Hepatic stellate cell (primary cell): Measurements from ENCODE around the gene CDH23.

Source experiments
- DNase-seq: peaks from one replicate; pipeline ENCODE4 v3.0.0; 2011; ENCODE audit warnings: low spot score

CDH23 gene

DNA sequence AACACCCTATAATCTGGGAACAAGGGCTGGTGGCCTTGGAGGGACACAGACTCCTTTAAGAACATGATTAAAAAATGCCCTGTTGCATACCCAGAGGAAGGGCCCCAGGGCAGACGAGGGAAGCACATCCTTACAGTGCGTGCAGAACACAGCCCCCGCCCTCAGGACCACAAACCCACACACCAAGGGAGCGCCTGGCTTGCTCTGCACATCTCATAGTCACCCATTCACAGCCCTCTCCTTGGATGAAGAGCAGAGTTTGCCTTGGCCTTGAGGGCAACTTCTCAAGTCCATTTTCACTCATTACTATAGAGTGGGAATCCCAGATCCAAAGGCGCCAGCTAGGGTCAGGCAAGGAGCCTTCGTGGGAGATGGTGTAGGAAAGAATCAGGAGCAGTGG, 382.9 kb downstream of the CDH23 start:
- DNase-seq = no peak

DNA sequence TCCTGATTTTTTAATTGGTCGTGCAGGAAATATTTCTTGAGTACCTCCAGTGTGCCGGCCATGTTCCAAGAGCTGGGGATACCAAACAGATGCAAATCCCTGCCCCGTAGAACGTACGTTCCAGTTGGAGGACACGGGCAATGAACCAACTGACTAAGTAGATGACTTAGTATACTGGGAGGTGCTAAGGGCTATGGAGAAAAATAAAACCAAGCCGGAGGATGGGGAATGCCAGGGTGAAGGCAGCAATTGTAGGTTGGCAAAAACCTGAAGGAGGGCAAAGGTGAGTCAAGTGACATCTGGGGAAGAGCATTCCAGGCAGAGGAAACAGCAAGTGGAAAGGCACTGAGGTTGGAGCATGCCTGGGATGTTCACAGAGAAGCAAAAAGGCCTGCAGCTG, 383.4 kb downstream of the CDH23 start:
- no peak for DNase-seq

DNA sequence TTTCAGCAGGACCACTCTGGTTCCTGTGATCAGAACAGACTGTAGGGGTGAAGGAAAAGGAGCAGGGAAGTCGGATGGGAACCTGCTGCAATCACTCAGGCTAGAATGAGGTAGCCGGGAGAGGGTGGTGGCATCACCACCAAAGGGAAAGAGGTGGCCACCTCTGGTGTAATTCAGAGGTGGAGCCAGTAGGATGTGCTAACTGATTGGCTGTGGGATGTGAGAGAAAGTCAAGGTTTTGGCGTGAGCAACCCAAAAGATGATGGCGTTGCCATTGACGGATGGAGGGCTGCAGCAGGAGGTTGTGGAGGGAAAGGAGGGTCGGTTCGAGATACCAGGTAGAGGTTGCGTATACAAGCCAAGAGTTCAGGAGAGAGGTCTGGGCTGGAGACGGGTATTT, 384.0 kb downstream of the CDH23 start:
- no peak for DNase-seq

DNA sequence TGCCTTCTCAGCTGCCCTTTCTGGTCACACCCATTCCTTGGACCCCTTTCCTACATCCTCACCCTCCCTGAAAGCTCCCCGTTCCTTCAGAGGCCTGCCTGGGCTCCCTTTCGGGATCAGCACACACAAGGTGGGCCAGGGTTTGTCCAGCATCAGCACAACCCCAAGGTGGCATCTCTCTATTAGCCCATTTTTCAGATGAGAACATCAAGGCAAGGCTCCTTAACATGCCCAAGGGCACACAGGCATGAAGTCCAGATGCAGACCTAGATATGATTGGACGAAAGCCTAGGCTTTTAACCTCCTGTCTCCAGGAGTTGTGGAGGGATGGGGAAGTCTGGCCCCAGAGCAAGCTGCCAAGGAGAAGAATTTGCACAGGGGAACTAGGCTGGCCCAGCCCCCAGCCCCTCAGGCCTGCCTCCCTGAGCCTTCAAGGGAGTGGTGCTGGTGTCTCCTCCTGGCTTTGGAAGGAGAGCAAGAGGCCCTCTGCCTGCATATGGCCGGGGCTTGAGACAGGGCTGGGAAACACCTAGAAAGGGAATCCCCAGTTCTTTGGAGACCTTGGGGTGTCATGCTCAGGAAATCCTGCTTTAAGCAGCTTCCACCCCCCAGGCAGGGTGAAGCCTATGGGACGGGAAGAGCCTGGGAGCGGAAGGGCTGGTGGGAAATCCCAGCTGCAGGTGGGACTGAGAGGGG, 385.6 kb downstream of the CDH23 start:
- no peak for DNase-seq

DNA sequence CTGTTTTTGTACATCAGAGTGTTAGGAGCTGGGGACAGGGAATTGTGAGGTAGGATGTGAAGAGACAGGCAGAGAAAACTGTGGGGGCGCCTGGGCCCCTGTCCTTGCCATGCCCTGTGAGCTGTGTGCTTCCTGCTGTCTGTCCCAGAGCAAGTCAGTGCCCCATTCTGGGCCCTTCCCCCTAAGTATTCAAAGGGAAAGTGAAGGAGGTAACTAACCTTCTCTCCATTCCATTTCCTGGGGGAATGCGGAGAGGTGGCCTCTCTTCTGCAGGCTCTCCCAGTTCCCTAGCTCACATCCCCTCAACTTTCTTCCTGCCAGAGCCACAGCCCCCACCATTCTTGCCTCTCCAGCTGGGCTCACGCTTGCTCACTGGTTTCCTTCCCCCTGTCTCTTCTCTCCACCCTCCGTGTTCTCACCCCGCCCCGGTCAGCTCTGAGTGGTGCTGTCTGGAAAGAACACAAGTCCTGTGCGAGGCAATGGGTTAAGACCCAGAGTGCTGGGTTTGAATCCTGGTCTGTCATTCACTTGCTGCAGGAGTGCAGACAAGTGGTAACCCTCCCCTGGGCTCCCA, 386.3 kb downstream of the CDH23 start:
- DNase-seq = no peak

DNA sequence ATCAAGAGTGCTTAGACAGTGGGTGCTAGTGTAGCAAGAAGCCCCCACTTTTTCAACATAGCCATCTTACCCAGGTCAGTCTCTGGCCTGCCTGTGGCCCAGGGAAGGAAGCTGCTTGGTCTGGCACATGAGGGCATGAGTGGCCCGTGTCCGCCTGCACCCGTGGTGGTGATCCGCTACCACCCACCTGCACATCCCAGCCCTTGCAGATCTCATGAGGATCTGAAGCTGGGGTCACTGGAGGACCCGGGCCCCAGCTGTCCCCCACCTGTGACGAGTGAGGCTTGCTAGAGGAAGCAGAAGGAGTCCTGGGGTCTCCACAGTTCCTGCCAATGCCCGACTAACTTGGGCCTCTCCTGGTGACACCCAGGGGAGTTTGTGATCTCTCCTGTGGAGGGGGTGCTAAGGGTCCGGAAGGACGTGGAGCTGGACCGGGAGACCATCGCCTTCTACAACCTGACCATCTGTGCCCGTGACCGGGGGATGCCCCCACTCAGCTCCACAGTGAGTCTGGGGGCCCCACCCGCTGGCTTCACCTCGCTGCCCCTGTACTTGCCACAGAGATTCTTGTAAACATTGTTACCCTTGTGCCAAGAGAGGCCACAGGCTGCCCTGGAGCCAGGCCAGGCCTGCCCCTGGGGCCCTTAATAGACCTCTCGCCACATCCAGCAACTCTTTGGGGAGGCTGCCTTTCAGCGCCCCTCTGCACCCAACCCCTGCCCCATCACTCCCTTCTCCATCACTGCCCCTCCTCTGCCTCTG, 387.4 kb downstream of the CDH23 start:
- DNase-seq = no peak

DNA sequence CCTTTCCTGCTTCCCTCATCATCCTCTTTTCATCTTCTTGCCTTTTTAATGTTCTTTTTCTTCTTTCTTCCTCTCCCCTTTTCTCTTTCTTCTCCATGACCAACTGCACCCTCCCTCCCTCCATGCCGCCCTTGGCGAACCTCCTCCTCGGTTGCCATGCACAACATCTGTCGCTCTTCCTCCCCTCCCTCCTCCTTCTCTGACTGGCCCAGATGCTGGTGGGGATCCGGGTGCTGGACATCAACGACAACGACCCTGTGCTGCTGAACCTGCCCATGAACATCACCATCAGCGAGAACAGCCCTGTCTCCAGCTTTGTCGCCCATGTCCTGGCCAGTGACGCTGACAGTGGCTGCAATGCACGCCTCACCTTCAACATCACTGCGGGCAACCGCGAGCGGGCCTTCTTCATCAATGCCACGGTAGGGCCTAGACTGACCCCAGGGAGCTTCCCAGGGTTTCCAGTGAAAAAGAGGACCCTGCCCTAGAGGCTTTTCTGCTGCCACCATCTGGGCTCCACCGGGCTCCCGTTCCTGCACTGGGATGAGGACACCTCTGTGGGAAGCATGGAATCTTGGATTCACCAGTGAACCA, 388.1 kb downstream of the CDH23 start:
- DNase-seq = no peak

DNA sequence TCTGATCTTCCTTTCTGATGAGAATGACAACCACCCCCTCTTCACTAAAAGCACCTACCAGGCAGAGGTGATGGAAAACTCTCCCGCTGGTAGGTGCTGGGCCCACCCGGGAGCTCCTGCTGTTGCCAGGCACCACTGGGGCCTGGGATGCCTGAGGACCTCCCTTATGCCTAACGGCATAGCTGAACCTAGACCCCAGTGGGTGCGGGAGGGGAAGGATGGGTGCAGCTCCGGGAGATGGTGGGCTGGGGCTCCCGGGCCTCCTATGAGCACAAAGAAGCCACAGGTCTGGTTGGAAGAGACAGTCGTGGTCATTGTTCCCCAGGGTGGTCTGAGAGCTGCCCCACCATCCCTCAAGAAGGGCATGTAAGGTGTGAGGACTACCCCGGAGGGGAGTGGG, 392.2 kb downstream of the CDH23 start:
- no peak for DNase-seq

DNA sequence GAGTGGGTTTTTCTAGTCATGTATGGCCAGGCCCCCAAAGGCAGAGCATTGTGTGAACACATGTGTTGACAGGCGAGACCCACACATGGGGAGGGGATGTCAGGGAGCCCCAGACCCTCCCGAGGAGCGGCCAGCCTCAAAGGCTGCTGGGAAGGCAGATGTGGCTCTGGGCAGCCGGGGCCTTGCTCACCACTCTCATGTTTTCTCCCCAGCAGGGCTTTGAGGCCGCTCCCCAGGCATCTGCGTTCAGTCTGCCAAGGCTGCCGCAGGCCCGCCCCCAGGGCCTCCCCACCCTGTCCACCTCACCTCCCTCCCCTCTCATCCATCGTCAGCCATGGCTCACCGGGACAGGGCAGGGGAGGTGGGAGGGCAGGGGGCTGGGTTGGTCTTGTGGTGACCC, 393.2 kb downstream of the CDH23 start:
- no peak for DNase-seq

DNA sequence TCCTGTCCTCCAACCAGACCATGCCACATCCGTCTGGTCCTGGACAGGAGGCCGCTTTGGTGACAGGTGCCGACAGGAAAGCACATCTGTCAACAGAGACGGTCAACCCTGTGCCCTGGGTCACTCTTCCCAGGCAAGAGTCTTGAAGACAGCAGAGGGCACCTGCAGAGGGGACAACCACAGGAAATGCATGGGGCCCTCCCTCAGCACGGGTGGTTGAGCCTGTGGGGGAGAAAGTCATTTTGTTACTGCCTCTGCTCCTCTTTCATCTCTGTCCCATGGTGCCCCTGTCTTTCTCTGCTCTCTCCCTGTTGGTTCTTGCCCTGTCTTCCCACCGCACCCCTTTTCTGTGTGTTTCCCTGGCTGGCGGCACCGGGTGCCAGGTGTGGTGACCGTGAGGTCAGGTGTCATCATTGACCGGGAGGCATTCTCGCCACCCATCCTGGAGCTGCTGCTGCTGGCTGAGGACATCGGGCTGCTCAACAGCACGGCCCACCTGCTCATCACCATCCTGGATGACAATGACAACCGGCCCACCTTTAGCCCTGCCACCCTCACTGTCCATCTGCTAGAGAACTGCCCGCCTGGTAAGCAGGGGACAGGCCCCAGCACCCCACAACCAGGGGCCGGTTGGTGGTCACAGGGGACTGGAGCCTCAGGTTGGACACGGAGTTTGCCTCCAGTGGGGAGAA, 394.2 kb downstream of the CDH23 start:
- no peak for DNase-seq

DNA sequence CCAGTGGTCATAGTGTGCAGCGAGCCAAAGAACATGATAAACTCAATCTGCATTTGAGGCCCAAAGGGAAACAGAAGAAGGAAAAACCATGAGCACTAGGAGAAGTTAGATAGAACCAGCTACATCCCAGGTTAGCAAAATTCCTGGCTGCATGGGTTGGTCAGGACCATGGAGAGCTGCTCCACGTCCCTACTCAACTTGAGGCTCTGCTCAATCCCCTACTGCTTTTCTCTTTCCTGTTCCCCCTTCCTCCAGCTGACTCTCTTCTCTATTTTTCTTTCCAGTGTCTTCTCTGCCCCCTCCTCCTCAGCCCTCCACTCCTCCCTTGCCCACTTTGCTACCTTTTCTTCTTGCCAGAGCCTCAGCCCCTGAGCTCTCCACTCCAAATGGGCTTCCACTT, 398.5 kb downstream of the CDH23 start:
- peak; percentile 43 for DNase-seq

DNA sequence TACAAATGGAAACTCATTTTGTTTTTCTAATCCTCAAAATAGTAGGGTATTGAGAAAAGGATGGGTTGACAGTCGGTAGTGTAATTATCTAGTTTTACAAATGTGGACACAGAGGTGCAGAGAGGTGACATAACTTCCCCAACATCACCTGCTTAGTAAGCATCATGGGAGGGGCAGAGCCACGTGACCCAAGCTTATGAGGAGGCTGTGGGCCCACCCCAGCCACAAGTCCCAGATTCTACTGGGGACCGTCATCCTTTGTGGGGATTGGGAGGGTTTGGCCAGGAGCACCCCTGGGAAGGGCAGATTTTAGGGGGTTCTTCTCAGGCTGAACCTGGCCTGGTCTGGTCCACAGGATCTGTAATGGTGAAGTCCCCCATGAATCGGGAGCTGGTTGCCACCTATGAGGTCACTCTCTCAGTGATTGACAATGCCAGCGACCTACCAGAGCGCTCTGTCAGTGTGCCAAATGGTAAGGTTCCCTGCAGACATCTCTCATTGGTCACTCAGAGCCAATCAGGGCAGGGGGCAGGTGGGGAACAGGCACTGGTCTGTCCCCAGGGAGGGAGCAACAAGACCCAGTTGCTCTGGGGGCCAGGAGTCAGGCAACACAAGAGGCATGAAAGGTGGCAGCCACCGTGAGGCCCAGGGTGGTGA, 400.2 kb downstream of the CDH23 start:
- DNase-seq = no peak

DNA sequence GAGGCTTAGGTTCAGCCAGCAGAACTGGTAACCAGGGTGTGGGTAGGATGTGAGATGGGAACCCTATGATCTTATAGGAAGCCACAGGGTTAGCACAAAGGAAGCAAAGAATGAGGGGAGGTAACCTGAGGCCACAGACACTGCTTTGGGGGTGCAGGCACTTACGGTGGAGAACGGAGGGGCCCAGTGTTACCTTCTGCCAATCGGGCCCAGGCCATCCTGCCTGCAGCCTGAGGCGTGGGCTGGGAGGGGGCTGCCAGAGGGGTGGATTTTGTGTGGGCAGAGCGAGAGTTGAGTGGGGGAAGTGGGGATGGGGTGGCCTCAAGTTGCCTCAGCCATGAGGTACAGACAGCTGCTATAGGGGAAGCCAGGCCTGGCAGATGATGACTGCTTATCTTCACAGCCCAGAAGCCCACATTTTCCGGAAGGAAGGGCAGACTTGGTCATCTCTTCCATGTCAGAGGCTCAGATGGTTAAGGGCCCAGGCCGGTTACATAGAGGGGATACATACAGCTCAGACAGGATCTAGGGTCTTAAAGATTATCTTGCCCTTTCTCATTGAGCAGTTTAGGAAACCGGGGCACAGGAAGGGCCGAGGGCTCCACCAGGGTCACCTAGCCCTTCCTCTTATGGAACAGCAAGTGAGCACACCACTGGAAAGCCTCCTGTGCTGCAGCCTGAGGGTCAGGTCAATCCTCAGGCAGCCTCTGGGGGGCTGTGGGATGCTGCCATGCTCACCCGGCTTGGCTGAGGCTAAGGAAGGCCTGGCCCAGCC, 401.0 kb downstream of the CDH23 start:
- DNase-seq = no peak

DNA sequence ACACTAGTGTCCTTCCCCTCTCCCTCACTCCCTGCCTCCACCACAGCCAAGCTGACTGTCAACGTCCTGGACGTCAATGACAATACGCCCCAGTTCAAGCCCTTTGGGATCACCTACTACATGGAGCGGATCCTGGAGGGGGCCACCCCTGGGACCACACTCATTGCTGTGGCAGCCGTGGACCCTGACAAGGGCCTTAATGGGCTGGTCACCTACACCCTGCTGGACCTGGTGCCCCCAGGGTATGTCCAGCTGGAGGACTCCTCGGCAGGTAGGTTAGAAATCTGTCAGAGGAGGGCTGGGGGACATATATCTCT, 401.5 kb downstream of the CDH23 start:
- DNase-seq = no peak

DNA sequence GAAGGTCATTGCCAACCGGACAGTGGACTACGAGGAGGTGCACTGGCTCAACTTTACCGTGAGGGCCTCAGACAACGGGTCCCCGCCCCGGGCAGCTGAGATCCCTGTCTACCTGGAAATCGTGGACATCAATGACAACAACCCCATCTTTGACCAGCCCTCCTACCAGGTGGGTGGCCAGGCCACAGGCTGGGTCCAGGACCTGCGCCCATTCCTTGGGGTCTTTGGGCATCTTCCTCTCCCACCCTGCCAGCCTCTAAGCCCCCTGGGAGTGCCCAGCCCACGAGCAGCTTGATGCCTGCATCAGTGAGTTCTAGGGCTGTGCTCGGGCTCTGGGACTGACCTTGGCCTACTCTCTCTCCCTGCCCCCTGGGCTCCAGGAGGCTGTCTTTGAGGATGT, 402.4 kb downstream of the CDH23 start:
- no peak for DNase-seq

DNA sequence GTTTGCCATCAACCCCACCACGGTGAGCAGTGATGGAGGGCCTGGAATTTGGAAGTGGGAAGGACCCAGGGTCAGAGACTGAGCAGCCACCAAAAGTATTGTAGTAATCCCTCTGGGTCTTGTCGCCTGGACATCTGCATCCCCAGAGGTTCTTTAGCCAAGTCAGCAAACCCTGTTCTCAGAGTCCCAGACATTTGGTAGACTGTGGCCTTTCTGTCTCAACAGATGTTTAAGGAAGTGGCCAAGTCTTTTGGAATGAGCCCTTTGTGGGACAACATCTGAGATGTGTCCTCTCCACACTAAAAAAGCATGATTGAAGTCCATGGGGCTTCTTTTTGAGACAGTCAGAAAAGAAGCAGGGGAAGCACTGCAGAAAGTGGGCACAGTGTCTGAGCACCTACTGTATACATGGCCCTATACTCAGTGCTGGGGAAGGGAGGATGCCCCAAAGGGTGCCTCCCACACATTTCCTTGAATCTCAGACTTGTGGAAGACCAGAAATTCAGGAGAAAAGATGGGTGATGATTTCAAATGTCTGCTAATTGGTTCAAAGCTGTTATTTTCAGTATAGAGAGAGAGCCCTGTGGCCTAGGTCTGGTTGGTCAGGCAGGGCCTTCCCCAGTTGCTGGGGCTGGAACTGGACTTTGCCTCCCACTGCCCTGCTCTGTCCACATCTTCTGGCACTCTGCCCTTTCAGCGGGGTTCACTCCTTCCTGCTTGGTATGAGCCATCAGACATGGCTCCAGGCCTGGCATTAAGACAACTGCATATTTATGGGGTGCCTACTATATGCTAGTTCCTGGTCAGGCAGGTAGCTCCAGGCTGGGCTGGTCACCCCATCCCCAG, 403.1 kb downstream of the CDH23 start:
- no peak for DNase-seq

DNA sequence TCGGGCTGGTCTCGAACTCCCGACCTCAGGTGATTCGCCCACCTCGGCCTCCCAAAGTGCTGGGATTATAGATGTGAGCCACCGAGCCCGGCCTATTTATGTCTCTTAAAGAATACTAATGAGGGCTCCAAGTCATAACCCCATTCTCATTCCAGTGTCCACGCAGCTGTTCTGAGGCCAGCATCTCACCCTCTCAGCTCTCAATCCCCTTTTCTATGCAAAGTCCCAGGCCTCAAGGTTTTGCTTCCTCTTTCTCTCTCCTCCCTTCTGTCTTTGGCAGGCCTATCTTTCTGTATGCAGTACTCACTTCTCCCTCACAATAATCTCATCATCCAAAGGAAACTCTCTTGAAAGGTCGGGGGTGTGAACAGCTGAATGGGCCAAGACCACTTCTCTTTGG, 404.6 kb downstream of the CDH23 start:
- no peak for DNase-seq

DNA sequence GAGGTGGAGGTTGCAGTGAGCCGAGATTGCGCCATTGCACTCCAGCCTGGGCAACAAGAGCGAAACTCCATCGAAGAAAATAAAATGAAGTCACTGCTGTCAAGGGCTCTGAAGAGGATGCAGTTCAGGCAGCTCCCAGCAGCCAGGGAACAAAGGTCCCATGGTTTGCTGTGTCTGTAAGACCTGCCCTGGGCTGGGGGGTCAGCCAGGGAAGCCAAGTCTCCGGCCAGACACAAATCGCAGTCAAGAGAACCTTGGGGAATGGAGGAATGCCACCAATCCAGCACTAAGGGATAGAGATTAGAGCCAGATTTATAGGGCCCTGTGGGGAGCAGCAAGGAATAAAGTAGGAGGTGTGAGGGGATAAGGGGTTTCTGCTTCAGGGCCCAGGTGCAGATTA, 405.5 kb downstream of the CDH23 start:
- DNase-seq = no peak

DNA sequence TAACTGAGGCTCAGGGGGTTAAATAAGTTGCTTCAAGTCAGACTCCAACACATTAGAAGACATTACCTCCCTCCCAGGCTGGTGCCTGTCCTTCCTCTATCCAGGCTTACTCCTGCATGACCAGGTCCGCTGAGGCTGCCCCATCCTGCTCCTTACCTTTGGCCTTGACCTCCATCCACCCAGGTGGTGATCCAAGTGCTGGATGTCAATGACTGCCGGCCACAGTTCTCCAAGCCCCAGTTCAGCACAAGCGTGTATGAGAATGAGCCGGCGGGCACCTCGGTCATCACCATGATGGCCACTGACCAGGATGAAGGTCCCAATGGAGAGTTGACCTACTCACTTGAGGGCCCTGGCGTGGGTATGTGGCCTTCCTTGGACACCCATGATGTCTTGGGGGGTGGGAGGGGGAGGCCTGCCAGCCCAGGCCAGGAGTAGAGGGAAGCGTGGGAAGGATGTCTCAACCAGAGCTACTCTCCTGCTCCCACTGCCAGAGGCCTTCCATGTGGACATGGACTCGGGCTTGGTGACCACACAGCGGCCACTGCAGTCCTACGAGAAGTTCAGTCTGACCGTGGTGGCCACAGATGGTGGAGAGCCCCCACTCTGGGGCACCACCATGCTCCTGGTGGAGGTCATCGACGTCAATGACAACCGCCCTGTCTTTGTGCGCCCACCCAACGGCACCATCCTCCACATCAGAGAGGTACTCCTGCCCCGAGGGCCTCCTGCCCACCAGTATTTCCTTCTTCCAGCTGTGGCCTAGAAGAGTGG, 406.2 kb downstream of the CDH23 start:
- no peak for DNase-seq

DNA sequence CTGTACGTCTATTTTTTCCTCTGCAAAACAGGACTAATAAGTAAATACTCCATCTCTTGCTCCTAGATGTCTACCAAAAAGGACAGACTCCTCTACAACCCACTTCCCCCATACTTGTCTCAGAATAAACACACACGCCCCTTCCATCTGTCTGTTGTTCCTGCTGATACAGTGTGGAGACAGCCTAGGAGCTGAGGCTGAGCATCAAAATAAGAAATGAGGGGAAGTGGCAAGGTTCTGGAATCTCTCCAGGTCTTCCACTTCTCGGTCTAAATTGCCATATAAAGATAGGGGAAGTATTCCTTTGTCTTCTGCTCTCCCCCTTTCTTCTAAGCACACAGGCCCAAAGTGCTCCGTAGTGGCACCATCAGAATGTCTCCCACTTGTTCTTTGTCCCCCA, 407.4 kb downstream of the CDH23 start:
- DNase-seq = no peak
